HG03108 (cell line): Measurements from ENCODE around the gene PCDHB6.
"Not testable (repeated sequence)": the region's sequence is repeated elsewhere in the genome, so short reads cannot be mapped to it uniquely, and the experiment has no call there.

Experiments used
- ATAC-seq: cut with Tn5 transposase; IDR thresholded peaks from one replicate; pipeline ENCODE4 v1.9.1; 2021; ENCODE audit warnings: moderate library complexity; ENCODE audit not compliant: unreplicated experiment

The PCDHB6 gene

DNA sequence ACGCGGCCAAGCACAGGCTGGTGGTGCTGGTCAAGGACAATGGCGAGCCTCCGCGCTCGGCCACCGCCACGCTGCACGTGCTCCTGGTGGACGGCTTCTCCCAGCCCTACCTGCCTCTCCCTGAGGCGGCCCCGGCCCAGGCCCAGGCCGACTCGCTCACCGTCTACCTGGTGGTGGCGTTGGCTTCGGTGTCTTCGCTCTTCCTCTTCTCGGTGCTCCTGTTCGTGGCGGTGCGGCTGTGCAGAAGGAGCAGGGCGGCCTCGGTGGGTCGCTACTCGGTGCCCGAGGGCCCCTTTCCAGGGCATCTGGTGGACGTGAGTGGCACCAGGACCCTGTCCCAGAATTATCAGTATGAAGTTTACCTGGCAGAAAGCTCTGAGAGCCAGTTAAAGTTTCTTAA lies 8.0 kb downstream of the PCDHB6 start:
- not testable (repeated sequence) for ATAC-seq

DNA sequence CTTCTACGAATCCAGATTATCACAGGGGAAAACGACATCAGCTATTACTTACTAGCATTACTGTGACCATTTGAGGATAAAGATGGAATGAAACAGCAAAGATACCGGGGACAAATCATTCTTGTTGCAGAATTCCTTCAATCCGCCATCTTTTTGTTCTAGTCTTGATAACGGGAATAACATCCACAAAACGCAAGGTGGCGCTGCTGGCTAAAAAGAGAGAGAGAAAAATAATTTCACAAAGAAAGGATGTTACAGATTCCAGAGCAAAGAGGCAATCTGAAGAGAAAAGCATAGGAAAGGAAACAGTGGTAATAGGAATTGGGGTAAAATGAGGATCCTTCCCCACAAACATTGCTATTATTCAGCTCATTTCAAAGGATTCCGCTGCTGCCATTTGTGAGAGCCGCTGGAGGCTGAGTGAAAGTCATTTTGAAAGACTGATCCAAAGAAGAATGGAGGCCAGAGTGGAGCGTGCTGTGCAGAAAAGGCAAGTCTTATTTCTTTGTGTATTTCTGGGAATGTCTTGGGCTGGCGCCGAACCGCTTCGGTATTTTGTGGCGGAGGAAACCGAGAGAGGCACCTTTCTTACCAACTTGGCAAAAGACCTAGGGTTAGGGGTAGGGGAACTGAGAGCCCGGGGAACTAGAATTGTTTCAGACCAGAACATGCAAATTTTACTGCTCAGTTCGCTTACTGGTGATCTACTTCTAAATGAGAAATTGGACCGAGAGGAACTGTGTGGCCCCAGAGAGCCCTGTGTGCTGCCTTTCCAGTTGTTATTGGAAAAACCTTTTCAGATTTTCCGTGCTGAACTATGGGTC lies 22.7 kb downstream of the PCDHB6 start, which contains the start of gene PCDHB7:
PCDHB7 (plus strand) TSS at position 264 of the 824 bp plus-strand sequence; CDS start at position 456, 192 bp downstream.
- ATAC-seq: no peak

DNA sequence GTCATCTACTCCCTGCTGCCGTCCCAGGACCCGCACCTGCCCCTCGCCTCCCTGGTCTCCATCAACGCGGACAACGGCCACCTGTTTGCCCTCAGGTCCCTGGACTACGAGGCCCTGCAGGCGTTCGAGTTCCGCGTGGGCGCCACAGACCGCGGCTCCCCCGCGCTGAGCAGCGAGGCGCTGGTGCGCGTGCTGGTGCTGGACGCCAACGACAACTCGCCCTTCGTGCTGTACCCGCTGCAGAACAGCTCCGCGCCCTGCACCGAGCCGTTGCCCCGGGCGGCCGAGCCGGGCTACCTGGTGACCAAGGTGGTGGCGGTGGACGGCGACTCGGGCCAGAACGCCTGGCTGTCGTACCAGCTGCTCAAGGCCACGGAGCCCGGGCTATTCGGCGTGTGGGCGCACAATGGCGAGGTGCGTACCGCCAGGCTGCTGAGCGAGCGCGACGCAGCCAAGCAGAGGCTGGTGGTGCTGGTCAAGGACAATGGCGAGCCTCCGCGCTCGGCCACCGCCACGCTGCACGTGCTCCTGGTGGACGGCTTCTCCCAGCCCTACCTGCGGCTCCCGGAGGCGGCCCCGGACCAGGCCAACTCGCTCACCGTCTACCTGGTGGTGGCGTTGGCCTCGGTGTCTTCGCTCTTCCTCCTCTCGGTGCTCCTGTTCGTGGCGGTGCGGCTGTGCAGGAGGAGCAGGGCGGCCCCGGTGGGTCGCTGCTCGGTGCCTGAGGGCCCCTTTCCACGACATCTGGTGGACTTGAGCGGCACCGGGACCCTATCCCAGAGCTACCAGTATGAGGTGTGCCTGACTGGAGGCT lies 24.6 kb downstream of the PCDHB6 start:
- ATAC-seq: not testable (repeated sequence)

DNA sequence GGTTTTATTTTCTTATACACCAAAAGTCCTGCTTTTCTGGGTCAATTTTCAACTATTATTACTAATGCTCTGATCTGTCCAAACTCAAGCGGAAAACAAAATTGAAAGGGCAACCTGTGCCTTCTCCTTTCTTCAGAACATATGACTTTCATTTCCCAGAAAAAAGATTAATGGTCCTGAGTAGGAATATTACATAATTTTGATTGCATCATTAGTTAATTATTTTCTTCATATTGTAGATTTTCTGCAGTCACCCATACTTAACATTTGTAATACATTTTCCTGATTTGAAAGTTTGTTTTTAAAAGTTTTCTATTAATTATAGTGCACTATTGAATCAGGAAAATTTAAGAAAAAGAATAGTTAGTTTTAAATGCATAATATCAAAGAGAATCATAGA lies 26.1 kb downstream of the PCDHB6 start:
- no peak for ATAC-seq

DNA sequence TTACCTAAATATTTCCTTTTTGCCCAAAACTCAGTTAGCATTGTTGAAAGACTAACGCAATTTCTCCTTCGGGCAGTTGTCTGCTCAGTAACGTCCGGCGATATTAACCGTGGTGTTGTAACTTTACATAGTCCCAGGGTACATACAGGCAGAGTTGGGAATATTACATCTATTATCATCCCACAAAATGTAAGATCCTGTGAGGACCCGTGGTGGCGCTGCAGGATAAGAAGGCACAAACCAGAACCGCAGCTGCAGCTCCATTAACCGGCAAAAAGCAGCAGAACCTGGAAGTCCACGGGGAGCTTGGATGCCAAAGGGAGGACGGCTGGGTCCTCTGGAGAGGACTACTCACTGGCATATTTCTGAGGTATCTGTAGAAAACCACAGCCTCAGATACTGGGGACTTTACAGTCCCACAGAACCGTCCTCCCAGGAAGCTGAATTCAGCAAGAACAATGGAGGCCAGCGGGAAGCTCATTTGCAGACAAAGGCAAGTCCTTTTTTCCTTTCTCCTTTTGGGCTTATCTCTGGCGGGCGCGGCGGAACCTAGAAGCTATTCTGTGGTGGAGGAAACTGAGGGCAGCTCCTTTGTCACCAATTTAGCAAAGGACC lies 27.8 kb downstream of the PCDHB6 start, which contains the start of gene PCDHB8:
PCDHB8 (plus strand) TSS at position 214 of the 615 bp plus-strand sequence; CDS start at position 459, 245 bp downstream.
- ATAC-seq: not testable (repeated sequence)

DNA sequence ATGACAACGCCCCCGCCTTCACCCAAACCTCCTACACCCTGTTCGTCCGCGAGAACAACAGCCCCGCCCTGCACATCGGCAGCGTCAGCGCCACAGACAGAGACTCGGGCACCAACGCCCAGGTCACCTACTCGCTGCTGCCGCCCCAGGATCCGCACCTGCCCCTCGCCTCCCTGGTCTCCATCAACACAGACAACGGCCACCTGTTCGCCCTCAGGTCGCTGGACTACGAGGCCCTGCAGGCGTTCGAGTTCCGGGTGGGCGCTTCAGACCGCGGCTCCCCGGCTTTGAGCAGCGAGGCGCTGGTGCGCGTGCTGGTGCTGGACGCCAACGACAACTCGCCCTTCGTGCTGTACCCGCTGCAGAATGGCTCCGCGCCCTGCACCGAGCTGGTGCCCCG lies 29.5 kb downstream of the PCDHB6 start:
- ATAC-seq: not testable (repeated sequence)

DNA sequence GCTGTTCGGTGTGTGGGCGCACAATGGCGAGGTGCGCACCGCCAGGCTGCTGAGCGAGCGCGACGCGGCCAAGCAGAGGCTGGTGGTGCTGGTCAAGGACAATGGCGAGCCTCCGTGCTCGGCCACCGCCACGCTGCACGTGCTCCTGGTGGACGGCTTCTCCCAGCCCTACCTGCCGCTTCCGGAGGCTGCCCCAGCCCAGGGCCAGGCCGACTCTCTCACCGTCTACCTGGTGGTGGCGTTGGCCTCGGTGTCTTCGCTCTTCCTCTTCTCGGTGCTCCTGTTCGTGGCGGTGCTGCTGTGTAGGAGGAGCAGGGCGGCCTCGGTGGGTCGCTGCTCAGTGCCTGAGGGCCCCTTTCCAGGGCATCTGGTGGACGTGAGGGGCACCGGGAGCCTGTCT lies 30.0 kb downstream of the PCDHB6 start:
- not testable (repeated sequence) for ATAC-seq

DNA sequence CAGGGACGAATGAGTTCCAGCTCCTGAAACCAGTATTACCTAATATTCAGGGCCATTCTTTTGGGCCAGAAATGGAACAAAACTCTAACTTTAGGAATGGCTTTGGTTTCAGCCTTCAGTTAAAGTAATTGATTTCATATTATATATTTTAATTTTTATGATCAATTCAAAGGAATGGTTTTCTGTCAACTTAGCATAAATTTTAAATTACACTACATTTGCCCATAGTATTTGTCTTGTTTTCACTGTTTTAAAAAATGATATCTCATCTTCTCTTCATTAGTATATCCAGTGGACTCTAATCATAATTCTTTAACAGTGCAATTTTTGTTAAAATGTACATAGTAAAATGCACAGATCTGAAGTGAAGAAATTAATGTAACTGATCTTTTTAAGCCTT lies 30.5 kb downstream of the PCDHB6 start:
- ATAC-seq: no peak

DNA sequence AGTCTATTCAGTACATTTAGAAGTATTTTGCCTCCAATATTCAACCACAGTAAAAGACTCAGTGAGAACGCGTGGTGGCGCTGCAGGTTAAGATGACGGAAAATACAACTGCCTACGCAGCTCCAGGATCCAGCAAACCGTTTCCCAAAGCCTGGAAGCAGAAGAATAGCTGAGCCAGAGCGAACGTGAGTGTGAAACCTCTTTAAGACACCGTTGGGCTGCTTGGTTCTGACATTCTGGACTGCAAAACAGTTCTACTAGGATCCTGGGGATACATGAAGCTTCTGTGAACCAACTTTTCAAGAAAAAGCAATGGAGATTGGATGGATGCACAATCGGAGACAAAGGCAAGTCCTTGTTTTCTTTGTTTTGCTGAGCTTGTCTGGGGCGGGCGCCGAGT lies 32.4 kb downstream of the PCDHB6 start, which contains the start of gene PCDHB16:
PCDHB16 (plus strand) TSS at position 140 of the 400 bp plus-strand sequence; CDS start at position 313, 173 bp downstream.
- no peak for ATAC-seq

DNA sequence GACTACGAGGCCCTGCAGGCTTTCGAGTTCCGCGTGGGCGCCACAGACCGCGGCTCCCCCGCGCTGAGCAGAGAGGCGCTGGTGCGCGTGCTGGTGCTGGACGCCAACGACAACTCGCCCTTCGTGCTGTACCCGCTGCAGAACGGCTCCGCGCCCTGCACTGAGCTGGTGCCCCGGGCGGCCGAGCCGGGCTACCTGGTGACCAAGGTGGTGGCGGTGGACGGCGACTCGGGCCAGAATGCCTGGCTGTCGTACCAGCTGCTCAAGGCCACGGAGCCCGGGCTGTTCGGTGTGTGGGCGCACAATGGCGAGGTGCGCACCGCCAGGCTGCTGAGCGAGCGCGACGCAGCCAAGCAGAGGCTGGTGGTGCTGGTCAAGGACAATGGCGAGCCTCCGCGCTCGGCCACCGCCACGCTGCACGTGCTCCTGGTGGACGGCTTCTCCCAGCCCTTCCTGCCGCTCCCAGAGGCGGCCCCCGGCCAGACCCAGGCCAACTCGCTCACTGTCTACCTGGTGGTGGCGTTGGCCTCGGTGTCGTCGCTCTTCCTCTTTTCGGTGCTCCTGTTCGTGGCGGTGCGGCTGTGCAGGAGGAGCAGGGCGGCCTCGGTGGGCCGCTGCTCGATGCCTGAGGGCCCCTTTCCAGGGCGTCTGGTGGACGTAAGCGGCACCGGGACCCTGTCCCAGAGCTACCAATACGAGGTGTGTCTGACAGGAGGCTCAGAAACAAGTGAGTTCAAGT lies 34.4 kb downstream of the PCDHB6 start:
- ATAC-seq: not testable (repeated sequence)

DNA sequence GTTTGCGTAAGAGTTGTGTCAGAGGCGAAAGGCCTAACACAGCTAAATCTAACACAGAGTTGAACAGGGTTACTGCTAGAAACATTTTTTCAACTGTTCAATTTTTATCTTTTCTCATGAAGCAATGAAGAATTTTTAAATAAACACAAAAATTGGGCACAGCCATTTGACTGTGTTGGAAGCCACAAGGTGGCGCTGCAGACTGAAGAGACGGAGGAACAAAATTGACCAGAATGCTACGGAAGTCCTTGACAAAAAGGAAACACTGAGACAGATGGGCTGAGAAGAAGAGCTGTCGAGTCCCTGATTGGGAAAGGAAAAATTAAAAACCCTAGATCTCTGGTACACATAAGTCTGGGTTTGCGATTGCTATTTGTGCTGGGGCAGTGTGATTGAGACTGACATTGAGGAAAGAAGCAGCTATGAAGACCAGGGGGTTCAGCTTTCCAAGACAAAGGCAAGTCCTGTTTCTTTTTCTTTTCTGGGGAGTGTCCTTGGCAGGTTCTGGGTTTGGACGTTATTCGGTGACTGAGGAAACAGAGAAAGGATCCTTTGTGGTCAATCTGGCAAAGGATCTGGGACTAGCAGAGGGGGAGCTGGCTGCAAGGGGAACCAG lies 37.1 kb downstream of the PCDHB6 start, which contains the start of gene PCDHB9:
PCDHB9 (plus strand) TSS at position 265 of the 616 bp plus-strand sequence; CDS start at position 423, 158 bp downstream.
- ATAC-seq: no peak

DNA sequence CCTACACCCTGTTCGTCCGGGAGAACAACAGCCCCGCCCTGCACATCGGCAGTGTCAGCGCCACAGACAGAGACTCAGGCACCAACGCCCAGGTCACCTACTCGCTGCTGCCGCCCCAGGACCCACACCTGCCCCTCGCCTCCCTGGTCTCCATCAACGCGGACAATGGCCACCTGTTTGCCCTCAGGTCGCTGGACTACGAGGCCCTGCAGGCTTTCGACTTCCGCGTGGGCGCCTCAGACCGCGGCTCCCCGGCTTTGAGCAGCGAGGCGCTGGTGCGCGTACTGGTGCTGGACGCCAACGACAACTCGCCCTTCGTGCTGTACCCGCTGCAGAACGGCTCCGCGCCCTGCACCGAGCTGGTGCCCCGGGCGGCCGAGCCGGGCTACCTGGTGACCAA lies 38.8 kb downstream of the PCDHB6 start:
- not testable (repeated sequence) for ATAC-seq

DNA sequence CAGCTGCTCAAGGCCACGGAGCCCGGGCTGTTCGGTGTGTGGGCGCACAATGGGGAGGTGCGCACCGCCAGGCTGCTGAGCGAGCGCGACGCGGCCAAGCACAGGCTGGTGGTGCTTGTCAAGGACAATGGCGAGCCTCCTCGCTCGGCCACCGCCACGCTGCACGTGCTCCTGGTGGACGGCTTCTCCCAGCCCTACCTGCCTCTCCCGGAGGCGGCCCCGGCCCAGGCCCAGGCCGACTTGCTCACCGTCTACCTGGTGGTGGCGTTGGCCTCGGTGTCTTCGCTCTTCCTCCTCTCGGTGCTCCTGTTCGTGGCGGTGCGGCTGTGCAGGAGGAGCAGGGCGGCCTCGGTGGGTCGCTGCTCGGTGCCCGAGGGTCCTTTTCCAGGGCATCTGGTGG lies 39.3 kb downstream of the PCDHB6 start:
- not testable (repeated sequence) for ATAC-seq

DNA sequence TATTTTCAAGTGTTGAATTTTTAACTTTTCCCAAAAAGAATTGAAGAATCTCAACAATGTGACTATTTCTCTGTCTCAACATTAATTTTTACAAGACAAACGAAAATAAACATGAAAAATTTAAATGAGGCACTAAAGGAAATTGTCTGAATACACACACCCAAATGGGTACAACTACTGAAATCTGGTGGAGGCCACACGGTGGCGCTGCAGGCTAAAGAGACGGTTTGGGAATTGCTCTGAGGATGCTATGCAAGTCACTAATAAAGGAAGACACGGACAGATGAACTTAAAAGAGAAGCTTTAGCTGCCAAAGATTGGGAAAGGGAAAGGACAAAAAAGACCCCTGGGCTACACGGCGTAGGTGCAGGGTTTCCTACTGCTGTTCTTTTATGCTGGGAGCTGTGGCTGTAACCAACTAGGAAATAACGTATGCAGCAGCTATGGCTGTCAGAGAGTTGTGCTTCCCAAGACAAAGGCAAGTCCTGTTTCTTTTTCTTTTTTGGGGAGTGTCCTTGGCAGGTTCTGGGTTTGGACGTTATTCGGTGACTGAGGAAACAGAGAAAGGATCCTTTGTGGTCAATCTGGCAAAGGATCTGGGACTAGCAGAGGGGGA lies 42.4 kb downstream of the PCDHB6 start, which contains the start of gene PCDHB10:
PCDHB10 (plus strand) TSS at position 244 of the 616 bp plus-strand sequence; CDS start at position 444, 200 bp downstream.
- ATAC-seq: no peak

DNA sequence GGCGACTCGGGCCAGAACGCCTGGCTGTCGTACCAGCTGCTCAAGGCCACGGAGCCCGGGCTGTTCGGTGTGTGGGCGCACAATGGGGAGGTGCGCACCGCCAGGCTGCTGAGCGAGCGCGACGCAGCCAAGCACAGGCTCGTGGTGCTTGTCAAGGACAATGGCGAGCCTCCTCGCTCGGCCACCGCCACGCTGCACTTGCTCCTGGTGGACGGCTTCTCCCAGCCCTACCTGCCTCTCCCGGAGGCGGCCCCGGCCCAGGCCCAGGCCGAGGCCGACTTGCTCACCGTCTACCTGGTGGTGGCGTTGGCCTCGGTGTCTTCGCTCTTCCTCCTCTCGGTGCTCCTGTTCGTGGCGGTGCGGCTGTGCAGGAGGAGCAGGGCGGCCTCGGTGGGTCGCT lies 44.5 kb downstream of the PCDHB6 start:
- ATAC-seq: not testable (repeated sequence)

DNA sequence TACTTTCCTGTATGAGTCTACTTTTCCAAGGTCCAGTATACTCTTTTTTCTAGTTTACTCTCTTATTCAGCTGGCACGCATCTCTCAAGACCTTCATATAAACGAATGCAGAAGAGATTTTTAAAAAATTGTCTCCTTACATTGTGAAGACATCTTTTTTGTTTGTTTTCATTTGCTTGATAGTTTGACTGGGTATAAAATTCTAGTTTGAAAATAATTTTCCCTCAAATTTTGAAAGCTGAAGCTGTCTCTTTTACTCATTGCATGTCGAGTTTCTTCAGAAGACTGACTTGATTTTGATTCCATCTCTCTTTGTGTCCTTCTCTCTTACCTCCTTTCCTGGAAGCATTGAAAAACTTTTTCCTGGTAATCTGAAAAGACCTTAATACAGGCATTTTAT lies 46.5 kb downstream of the PCDHB6 start:
- ATAC-seq: no peak

DNA sequence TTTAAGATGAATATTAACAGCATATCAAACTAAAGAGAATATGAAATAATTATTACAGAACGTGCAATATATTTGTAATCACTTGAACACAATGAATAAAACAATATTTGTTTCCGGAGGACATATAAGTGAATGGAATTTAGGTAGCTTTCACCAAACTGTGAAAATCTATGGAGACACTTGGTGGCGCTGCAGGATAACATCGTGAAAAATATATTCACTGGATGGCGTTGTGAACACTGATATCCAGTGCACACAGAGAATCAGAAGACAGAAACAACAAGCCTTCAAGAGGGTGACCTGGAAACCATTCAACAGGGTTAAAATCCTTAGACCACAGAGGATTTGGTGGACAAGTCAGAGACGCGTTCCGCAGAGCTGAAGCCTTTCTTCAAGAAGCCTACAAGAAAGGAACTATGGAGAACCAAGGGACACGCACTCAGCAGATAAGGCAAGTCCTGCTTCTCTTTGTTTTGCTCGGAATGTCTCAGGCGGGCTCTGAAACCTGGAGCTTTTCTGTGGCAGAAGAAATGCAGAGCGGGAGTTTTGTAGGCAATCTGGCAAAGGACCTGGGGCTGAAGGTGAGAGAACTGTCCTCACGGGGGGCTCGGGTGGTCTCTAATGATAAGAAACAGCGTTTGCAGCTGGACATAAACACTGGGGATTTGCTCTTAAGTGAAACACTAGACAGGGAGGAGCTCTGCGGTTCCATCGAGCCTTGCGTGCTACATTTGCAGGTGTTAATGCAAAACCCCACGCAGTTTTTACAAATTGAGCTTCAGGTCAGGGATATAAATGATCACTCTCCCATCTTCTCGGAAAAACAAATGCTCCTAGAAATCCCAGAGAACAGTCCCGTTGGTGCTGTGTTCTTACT lies 49.7 kb downstream of the PCDHB6 start, which contains the start of gene PCDHB11:
PCDHB11 (plus strand) TSS at position 269 of the 877 bp plus-strand sequence; CDS start at position 417, 148 bp downstream.
- ATAC-seq: no peak

DNA sequence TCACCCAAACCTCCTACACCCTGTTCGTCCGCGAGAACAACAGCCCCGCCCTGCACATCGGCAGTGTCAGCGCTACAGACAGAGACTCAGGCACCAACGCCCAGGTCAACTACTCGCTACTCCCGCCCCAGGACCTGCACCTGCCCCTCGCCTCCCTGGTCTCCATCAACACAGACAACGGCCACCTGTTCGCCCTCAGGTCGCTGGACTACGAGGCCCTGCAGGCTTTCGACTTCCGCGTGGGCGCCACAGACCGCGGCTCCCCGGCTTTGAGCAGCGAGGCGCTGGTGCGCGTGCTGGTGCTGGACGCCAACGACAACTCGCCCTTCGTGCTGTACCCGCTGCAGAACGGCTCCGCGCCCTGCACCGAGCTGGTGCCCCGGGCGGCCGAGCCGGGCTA lies 51.3 kb downstream of the PCDHB6 start:
- ATAC-seq: not testable (repeated sequence)
